ENCODE data around the gene ZNF678. TPM values are rescaled to one million over a fixed set of nuclear protein-coding genes. Genes with fewer than 3 reads are reported as not detected.

The ZNF678 gene
- total RNA-seq, 1 donor from 2014 or later: 20.3 TPM

DNA sequence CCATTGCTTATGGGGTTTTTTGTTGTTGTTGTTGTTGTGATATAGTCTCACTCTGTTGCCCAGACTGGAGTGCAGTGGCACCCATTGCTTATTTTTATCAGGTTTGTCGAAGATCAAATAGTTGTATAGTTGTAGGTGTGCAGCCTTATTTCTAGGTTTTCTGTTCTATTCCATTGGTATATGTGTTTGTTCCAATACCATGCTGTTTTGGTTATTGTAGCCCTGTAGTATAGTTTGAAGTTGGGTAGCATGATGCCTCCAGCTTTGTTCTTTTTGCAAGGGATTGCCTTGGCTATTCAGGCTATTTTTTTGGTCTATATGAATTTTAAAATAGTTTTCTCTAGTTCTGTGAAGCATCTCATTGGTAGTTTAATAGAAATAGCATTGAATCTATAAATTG lies 11.6 kb downstream of the ZNF678 start:
- no peak overlapping the region for H3K4me3 Mint-ChIP-seq
- ATAC-seq (ENCODE audit: low read depth) (no peak), DNase-seq (no peak)
- peaks cover 25% of the 10 kb centered on the region for H3K9me3 Mint-ChIP-seq
- intact Hi-C loops (cut with micrococcal nuclease): no loop called here
- peaks cover 51% of the 10 kb centered on the region for H3K36me3 Mint-ChIP-seq (ENCODE audit: low read depth)
- H3K4me1 Mint-ChIP-seq: peaks cover 49% of the 10 kb centered on the region
- CTCF ChIA-PET: interaction anchor here (0.5 kb wide), 1 partner anchor 32 kb away, joined by 3 read pairs; no protein-coding TSS in a partner anchor
- POLR2A ChIA-PET: no interaction called here
- H3K27me3 Mint-ChIP-seq: no peaks in the 10 kb centered on the region
- H3K27ac Mint-ChIP-seq: no peak overlapping the region
- TF ChIP-seq, protein P1, sequence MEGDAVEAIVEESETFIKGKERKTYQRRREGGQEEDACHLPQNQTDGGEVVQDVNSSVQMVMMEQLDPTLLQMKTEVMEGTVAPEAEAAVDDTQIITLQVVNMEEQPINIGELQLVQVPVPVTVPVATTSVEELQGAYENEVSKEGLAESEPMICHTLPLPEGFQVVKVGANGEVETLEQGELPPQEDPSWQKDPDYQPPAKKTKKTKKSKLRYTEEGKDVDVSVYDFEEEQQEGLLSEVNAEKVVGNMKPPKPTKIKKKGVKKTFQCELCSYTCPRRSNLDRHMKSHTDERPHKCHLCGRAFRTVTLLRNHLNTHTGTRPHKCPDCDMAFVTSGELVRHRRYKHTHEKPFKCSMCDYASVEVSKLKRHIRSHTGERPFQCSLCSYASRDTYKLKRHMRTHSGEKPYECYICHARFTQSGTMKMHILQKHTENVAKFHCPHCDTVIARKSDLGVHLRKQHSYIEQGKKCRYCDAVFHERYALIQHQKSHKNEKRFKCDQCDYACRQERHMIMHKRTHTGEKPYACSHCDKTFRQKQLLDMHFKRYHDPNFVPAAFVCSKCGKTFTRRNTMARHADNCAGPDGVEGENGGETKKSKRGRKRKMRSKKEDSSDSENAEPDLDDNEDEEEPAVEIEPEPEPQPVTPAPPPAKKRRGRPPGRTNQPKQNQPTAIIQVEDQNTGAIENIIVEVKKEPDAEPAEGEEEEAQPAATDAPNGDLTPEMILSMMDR (IDR thresholded peaks at IDR 0.05): no peak

DNA sequence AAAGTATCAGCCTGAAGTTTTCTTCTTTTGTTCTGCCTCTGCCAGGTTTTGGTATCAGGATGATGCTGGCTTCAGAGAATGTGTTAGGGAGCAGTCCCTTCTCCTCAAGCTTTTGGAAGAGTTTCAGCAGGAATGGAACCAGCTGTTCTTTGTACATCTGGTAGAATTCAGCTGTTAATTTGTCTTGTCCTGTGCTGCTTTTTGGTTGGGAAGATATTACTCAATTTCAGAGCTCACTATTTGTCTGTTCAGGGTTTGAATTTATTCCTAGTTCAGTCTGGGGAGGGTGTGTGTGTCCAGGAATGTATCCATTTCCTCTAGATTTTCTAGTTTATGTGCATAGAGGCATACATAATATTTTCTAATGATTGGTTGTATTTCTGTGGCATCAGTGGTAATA lies 12.8 kb downstream of the ZNF678 start:
- Mint-ChIP-seq H3K9me3 (peaks cover 25% of the 10 kb centered on the region), H3K27me3 (no peaks in the 10 kb centered on the region), H3K36me3 (ENCODE audit: low read depth) (peaks cover 53% of the 10 kb centered on the region), H3K4me3 (no peak overlapping the region), H3K27ac (no peak overlapping the region), H3K4me1 (peaks cover 45% of the 10 kb centered on the region)
- ATAC-seq (ENCODE audit: low read depth): no peak
- TF ChIP-seq, protein P1 (IDR thresholded peaks at IDR 0.05): no peak
- ChIA-PET CTCF (no interaction called here), POLR2A (no interaction called here)
- DNase-seq: no peak
- intact Hi-C loops (cut with micrococcal nuclease): no loop called here

DNA sequence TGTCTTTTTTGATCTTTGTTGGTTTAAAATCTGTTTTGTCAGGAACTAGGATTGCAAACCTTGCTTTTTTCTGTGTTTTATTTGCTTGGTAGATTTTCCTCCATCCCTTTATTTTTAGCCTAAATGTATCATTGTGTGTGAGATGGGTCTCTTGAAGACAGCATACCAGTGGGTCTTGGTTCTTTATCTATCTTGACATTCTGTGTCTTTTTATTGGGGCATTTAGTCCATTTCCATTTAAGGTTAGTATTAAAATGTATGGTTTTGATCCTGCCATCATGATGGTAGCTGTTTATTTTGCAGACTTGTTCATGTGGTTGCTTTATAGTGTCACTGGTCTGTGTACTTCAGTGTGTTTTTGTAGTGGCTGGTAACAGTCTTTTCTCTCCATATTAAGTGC lies 14.1 kb downstream of the ZNF678 start:
- no peak for ATAC-seq (ENCODE audit: low read depth)
- Mint-ChIP-seq H3K9me3 (peaks cover 25% of the 10 kb centered on the region), H3K27ac (no peak overlapping the region), H3K36me3 (ENCODE audit: low read depth) (peaks cover 53% of the 10 kb centered on the region), H3K4me1 (peaks cover 39% of the 10 kb centered on the region), H3K27me3 (no peaks in the 10 kb centered on the region), H3K4me3 (no peak overlapping the region)
- TF ChIP-seq, protein P1 (IDR thresholded peaks at IDR 0.05): no peak
- intact Hi-C loops (cut with micrococcal nuclease): no loop called here
- CTCF ChIA-PET: no interaction called here
- no peak for DNase-seq
- POLR2A ChIA-PET: no interaction called here

DNA sequence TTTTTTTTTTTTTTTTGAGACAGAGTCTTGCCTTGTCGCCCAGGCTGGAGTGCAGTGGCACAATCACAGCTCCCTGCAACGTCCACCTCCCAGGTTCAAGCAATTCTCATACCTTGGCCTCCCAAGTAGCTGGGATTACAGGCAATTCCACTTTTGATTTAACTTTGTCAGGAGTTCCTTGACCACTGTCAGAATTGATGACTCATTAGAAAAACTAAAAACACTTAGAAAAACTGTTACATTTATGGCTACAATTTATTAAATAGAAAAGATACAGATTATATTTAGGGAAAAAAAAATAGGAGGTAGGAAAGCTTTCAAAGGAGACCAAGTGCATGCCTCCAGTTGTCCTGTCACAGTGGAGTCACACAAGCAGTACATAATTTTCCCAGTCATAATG lies 20.0 kb downstream of the ZNF678 start:
- no peak for DNase-seq
- ATAC-seq (ENCODE audit: low read depth): no peak
- TF ChIP-seq, protein P1 (IDR thresholded peaks at IDR 0.05): no peak
- ChIA-PET POLR2A (interaction anchor here (0.6 kb wide), 1 partner anchor 22 kb away, joined by 6 read pairs; no protein-coding TSS in a partner anchor), CTCF (no interaction called here)
- H3K36me3 Mint-ChIP-seq (ENCODE audit: low read depth): peaks cover 62% of the 10 kb centered on the region
- intact Hi-C loops (cut with micrococcal nuclease): no loop called here
- H3K9me3 Mint-ChIP-seq: peaks cover 12% of the 10 kb centered on the region
- H3K4me1 Mint-ChIP-seq: peaks cover 14% of the 10 kb centered on the region
- H3K27me3 Mint-ChIP-seq: no peaks in the 10 kb centered on the region
- no peak overlapping the region for H3K4me3 Mint-ChIP-seq
- H3K27ac Mint-ChIP-seq: no peak overlapping the region

DNA sequence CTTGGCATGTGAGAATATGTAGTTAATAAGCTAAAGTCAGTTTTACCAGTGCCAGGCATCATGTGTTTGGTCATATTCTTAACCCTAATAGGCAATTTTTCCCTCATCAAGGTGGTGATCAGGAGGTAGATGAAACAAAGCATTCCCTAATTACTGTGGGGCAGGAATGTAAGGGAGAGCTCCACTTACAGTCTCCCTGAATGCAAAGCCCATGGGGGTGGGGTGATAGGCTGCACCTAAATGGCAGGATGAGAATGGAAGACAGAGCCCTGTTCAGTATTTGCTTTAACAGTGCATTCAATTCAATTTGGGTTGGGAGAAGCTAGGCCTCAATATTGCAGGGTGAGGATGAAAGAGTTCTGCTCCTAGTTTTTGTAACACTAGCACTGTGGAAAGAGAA lies 23.4 kb downstream of the ZNF678 start:
- TF ChIP-seq, protein P1 (IDR thresholded peaks at IDR 0.05): no peak
- Mint-ChIP-seq H3K9me3 (peaks cover 36% of the 10 kb centered on the region), H3K4me1 (no peaks in the 10 kb centered on the region), H3K36me3 (ENCODE audit: low read depth) (peaks cover 81% of the 10 kb centered on the region), H3K4me3 (no peak overlapping the region), H3K27me3 (no peaks in the 10 kb centered on the region), H3K27ac (no peak overlapping the region)
- DNase-seq: no peak
- ATAC-seq (ENCODE audit: low read depth): no peak
- CTCF ChIA-PET: no interaction called here
- intact Hi-C loops (cut with micrococcal nuclease): no loop called here
- POLR2A ChIA-PET: no interaction called here

Measured in activated B cell treated with CpG ODN at 0.5 μM for 24 hours (primary cell).